HEK293 (cell line): ENCODE measurements around the gene ISG15.

Source experiments
- CTCF ChIA-PET: fragments of 350-600 bp; formaldehyde crosslinking; extraction: SDS; loops from one replicate; lab custom pipeline; 2021; ENCODE audit warnings: antibody characterized with exemption; lab: Yijun Ruan, JAX
- POLR2A ChIA-PET: fragments of 300-600 bp; formaldehyde crosslinking; extraction: SDS; loops from one replicate; lab custom pipeline; 2020; ENCODE audit warnings: antibody characterized with exemption, inconsistent platforms; lab: Yijun Ruan, JAX
- H3K27ac ChIP-seq: fragments of 200-500 bp; sonication (Bioruptor generic); 2 replicates; pipeline ENCODE4 v1.5.1; 2014; ENCODE audit warnings: low read depth, low read length, control low read depth, inconsistent platforms; ENCODE audit errors: extremely low read depth
- H3K36me3 ChIP-seq, 2 experiments: fragments of 200-500 bp in 1 of 2; sonication (Bioruptor generic) in 1 of 2; 1 replicate in 1 of 2; 2 replicates in 1 of 2; pipeline ENCODE4 v1.5.1; 2014 to 2017; ENCODE audit warnings: inconsistent platforms in 2 of 2, low read length in 2 of 2; ENCODE audit not compliant: control insufficient read depth in 2 of 2, insufficient read depth in 1 of 2
- H3K4me1 ChIP-seq: fragments of 200-500 bp; sonication (Bioruptor generic); 2 replicates; pipeline ENCODE4 v1.5.1; 2014; ENCODE audit warnings: mild to moderate bottlenecking, low read length, inconsistent platforms; ENCODE audit not compliant: control insufficient read depth, insufficient read depth
- H3K4me3 ChIP-seq: 2 replicates; pipeline ENCODE4 v1.5.1; 2011; ENCODE audit warnings: low read depth, mild to moderate bottlenecking, control low read depth, low read length, moderate library complexity
- H3K9me3 ChIP-seq: fragments of 200-500 bp; sonication (Bioruptor generic); 2 replicates; pipeline ENCODE4 v1.5.1; 2014; ENCODE audit warnings: low read depth, low read length, inconsistent platforms; ENCODE audit not compliant: control insufficient read depth, insufficient read depth
- GLIS1 ChIP-seq: fragments of 450-650 bp; formaldehyde crosslinking; IDR thresholded peaks from 2 replicates; pipeline ENCODE4 v1.5.1; 2016; ENCODE audit warnings: missing biosample characterization, missing genetic modification characterization
- GLIS2 ChIP-seq: fragments of 450-650 bp; formaldehyde crosslinking; IDR thresholded peaks from 2 replicates; pipeline ENCODE4 v1.5.1; 2016; ENCODE audit warnings: missing biosample characterization, missing genetic modification characterization
- KLF17 ChIP-seq: fragments of 450-650 bp; formaldehyde crosslinking; IDR thresholded peaks from 2 replicates; pipeline ENCODE4 v1.5.1; 2016; ENCODE audit warnings: missing biosample characterization, missing genetic modification characterization
- OSR2 ChIP-seq: fragments of 450-650 bp; formaldehyde crosslinking; IDR thresholded peaks from 2 replicates; pipeline ENCODE4 v1.5.1; 2016; ENCODE audit warnings: missing biosample characterization, missing genetic modification characterization
- PATZ1 ChIP-seq: fragments of 450-650 bp; formaldehyde crosslinking; IDR thresholded peaks from 2 replicates; pipeline ENCODE4 v1.5.1; 2016; ENCODE audit warnings: missing biosample characterization, missing genetic modification characterization
- SCRT2 ChIP-seq: fragments of 450-650 bp; formaldehyde crosslinking; IDR thresholded peaks from 2 replicates; pipeline ENCODE4 v1.5.1; 2016; ENCODE audit warnings: missing biosample characterization, missing genetic modification characterization
- SP3 ChIP-seq: fragments of 450-650 bp; formaldehyde crosslinking; IDR thresholded peaks from 2 replicates; pipeline ENCODE4 v1.5.1; 2016; ENCODE audit warnings: missing biosample characterization, missing genetic modification characterization
- ZBTB10 ChIP-seq: fragments of 450-650 bp; formaldehyde crosslinking; IDR thresholded peaks from 2 replicates; pipeline ENCODE4 v1.5.1; 2016; ENCODE audit warnings: missing biosample characterization, missing genetic modification characterization
- ZBTB20 ChIP-seq: fragments of 450-650 bp; formaldehyde crosslinking; IDR thresholded peaks from 2 replicates; pipeline ENCODE4 v1.5.1; 2016; ENCODE audit warnings: missing biosample characterization, missing genetic modification characterization
- ZBTB26 ChIP-seq: fragments of 450-650 bp; formaldehyde crosslinking; optimal IDR thresholded peaks from 2 replicates; pipeline ENCODE3; 2016; ENCODE audit warnings: missing biosample characterization, mild to moderate bottlenecking, missing genetic modification characterization
- ZBTB48 ChIP-seq: fragments of 450-650 bp; formaldehyde crosslinking; IDR thresholded peaks from 2 replicates; pipeline ENCODE4 v1.5.1; 2016; ENCODE audit warnings: missing biosample characterization, missing genetic modification characterization
- ZBTB7A ChIP-seq: fragments of 450-650 bp; formaldehyde crosslinking; IDR thresholded peaks from 2 replicates; pipeline ENCODE4 v1.5.1; 2016; ENCODE audit warnings: low read depth, missing biosample characterization, missing genetic modification characterization
- ZEB2 ChIP-seq: fragments of 450-650 bp; formaldehyde crosslinking; IDR thresholded peaks from 2 replicates; pipeline ENCODE4 v1.5.1; 2016; ENCODE audit warnings: missing biosample characterization, missing genetic modification characterization
- ZIC2 ChIP-seq: fragments of 450-650 bp; formaldehyde crosslinking; IDR thresholded peaks from 2 replicates; pipeline ENCODE4 v1.5.1; 2016; ENCODE audit warnings: missing biosample characterization, missing genetic modification characterization
- ZNF335 ChIP-seq: fragments of 450-650 bp; formaldehyde crosslinking; conservative IDR thresholded peaks from 2 replicates; pipeline ENCODE4 v1.5.1; 2016; ENCODE audit warnings: missing biosample characterization, missing genetic modification characterization
- ZNF391 ChIP-seq: fragments of 450-650 bp; formaldehyde crosslinking; IDR thresholded peaks from 2 replicates; pipeline ENCODE4 v1.5.1; 2016; ENCODE audit warnings: low read depth, missing biosample characterization, missing genetic modification characterization, borderline replicate concordance
- ZNF394 ChIP-seq: fragments of 450-650 bp; formaldehyde crosslinking; IDR thresholded peaks from 2 replicates; pipeline ENCODE4 v1.5.1; 2016; ENCODE audit warnings: missing biosample characterization, missing genetic modification characterization, mild to moderate bottlenecking, moderate library complexity, borderline replicate concordance
- ZNF488 ChIP-seq: fragments of 450-650 bp; formaldehyde crosslinking; IDR thresholded peaks from 2 replicates; pipeline ENCODE4 v1.5.1; 2016; ENCODE audit warnings: missing biosample characterization, missing genetic modification characterization
- ZNF501 ChIP-seq: fragments of 450-650 bp; formaldehyde crosslinking; IDR thresholded peaks from 2 replicates; pipeline ENCODE4 v1.5.1; 2016; ENCODE audit warnings: missing biosample characterization, missing genetic modification characterization
- ZNF560 ChIP-seq: fragments of 450-650 bp; formaldehyde crosslinking; IDR thresholded peaks from 2 replicates; pipeline ENCODE4 v1.5.1; 2017; ENCODE audit warnings: missing biosample characterization, missing genetic modification characterization, borderline replicate concordance
- ZNF629 ChIP-seq: fragments of 450-650 bp; formaldehyde crosslinking; IDR thresholded peaks from 2 replicates; pipeline ENCODE4 v1.5.1; 2017; ENCODE audit warnings: missing biosample characterization, missing genetic modification characterization
- ZNF660 ChIP-seq: fragments of 450-650 bp; IDR thresholded peaks from 2 replicates; pipeline ENCODE4 v1.5.1; 2018; ENCODE audit warnings: missing biosample characterization, mild to moderate bottlenecking, missing genetic modification characterization
- ZNF747 ChIP-seq: fragments of 450-650 bp; formaldehyde crosslinking; IDR thresholded peaks from 2 replicates; pipeline ENCODE4 v1.5.1; 2016; ENCODE audit warnings: missing biosample characterization, missing genetic modification characterization
- ZNF76 ChIP-seq: fragments of 450-650 bp; formaldehyde crosslinking; IDR thresholded peaks from 2 replicates; pipeline ENCODE4; 2016; ENCODE audit warnings: low read depth, missing biosample characterization, missing genetic modification characterization, borderline replicate concordance
- ZNF843 ChIP-seq: fragments of 450-650 bp; formaldehyde crosslinking; IDR thresholded peaks from 2 replicates; pipeline ENCODE4 v1.5.1; 2016; ENCODE audit warnings: missing biosample characterization, missing genetic modification characterization

ISG15 gene

GRCh38 chr1:975365-975764 lies 37.9 kb upstream of the ISG15 start:
- TF ChIP-seq GLIS1 (0 out of 2 replicates have a peak, but pooled peaks have one; percentile 14), ZNF560 (no peak)
- no peak overlapping the region for H3K4me3 ChIP-seq
- H3K27ac ChIP-seq = no peak overlapping the region
- H3K4me1 ChIP-seq = peaks cover 3% of the 10 kb centered on the region; the same call in 1 of the 2 replicates
- ChIA-PET CTCF (interaction anchor here (0.6 to 1.8 kb wide), 9 partner anchors 10 to 316 kb away, joined by 3 to 21 read pairs (median 4); partner anchors contain the start of gene NOC2L), POLR2A (interaction anchor here (1.0 to 1.9 kb wide), 6 partner anchors 7 to 33 kb away, joined by 3 to 12 read pairs (median 5); partner anchors contain the start of gene PLEKHN1)
- no peaks in the 10 kb centered on the region for H3K36me3 ChIP-seq
- H3K9me3 ChIP-seq = no peaks in the 10 kb centered on the region

GRCh38 chr1:975896-976683 lies 37.2 kb upstream of the ISG15 start:
- Histone ChIP-seq H3K9me3 (no peaks in the 10 kb centered on the region), H3K4me3 (peak overlapping the region; percentile 25), H3K4me1 (peaks cover 3% of the 10 kb centered on the region; the same call in 1 of the 2 replicates), H3K27ac (peak overlapping the region; percentile 50; the same call in 1 of the 2 replicates), H3K36me3 (no peaks in the 10 kb centered on the region)
- POLR2A ChIA-PET = interaction anchor here (0.6 to 1.9 kb wide), 10 partner anchors 8 to 83 kb away, joined by 3 to 12 read pairs (median 4); partner anchors contain the start of gene PLEKHN1
- CTCF ChIA-PET = interaction anchor here (0.5 to 1.8 kb wide), 10 partner anchors 9 to 315 kb away, joined by 3 to 21 read pairs (median 4); no protein-coding TSS in a partner anchor
- TF ChIP-seq ZBTB48 (tag by site-specific recombination) = peak; percentile 43; the same call in 1 of the 2 replicates
- 0 out of 2 replicates have a peak, but pooled peaks have one; percentile 17 for TF ChIP-seq KLF17 (tag by site-specific recombination)
- no peak for TF ChIP-seq ZNF488 (tag by site-specific recombination)
- peak; percentile 93 for TF ChIP-seq ZBTB7A (tag by site-specific recombination)
- TF ChIP-seq ZNF747 (tag by site-specific recombination) = no peak
- peak; percentile 82 for TF ChIP-seq ZNF629 (tag by site-specific recombination)
- TF ChIP-seq ZNF76 (tag by site-specific recombination) = peak; percentile 39; the same call in 1 of the 2 replicates
- TF ChIP-seq ZNF843 (tag by site-specific recombination) = peak; percentile 48; the same call in 1 of the 2 replicates
- peak; percentile 45; the same call in 1 of the 2 replicates for TF ChIP-seq ZNF501 (tag by site-specific recombination)
- TF ChIP-seq ZEB2 (tag by site-specific recombination) = peak; percentile 86; the same call in 1 of the 2 replicates
- no peak for TF ChIP-seq OSR2 (tag by site-specific recombination)
- peak; percentile 64 for TF ChIP-seq GLIS2 (tag by site-specific recombination)
- no peak for TF ChIP-seq ZIC2 (tag by site-specific recombination)
- TF ChIP-seq PATZ1 = peak; percentile 91
- TF ChIP-seq ZNF335 = peak; percentile 93
- 0 out of 2 replicates have a peak, but pooled peaks have one; percentile 13 for TF ChIP-seq ZNF391 (tag by site-specific recombination)
- TF ChIP-seq ZNF394 (tag by site-specific recombination) = no peak
- TF ChIP-seq SP3 (tag by site-specific recombination) = peak; percentile 55
- TF ChIP-seq SCRT2 (tag by site-specific recombination) = peak; percentile 66
- peak; percentile 27 for TF ChIP-seq ZBTB26 (tag by site-specific recombination)
- peak; percentile 91 for TF ChIP-seq ZBTB10 (tag by site-specific recombination)
- TF ChIP-seq ZNF660 = peak; percentile 57; the same call in 1 of the 2 replicates
- peak; percentile 71; the same call in 1 of the 2 replicates for TF ChIP-seq ZBTB20 (tag by site-specific recombination)
